MCF 10A (cell line): ENCODE results near the gene PECR. TPM values are rescaled to one million over a fixed set of nuclear protein-coding genes. Genes with fewer than 3 reads are reported as not detected.

Source experiments
- BruUV-seq: library from RNA; stranded (reverse); fragments of 400-500 nt; replicated peaks from 2 replicates; lab custom pipeline; 2021; lab: Mats Ljungman, UMichigan
- CTCF ChIA-PET: fragments of 300-600 bp; sonication (Branson Sonifier 250); formaldehyde crosslinking; extraction: SDS; loops from one replicate; lab custom pipeline; 2021; ENCODE audit warnings: antibody characterized with exemption, inconsistent platforms; lab: Yijun Ruan, JAX
- POLR2A ChIA-PET: fragments of 300-600, 350-650 bp; sonication (Branson Sonifier 250); formaldehyde crosslinking; extraction: SDS; loops from one replicate; lab custom pipeline; 2020; ENCODE audit warnings: antibody characterized with exemption, inconsistent platforms; lab: Yijun Ruan, JAX
- DNase-seq: peaks from one replicate; pipeline ENCODE4 v3.0.0-alpha.2; 2018; ENCODE audit not compliant: unreplicated experiment
- H3K27ac Mint-ChIP-seq: one replicate; pipeline ENCODE4 v1.8.0; 2022; ENCODE audit warnings: mild to moderate bottlenecking, low read depth, mixed read lengths; ENCODE audit not compliant: unreplicated experiment
- H3K27me3 Mint-ChIP-seq: one replicate; pipeline ENCODE4 v1.8.0; 2022; ENCODE audit warnings: mixed read lengths; ENCODE audit not compliant: insufficient read depth, unreplicated experiment
- H3K36me3 Mint-ChIP-seq: one replicate; pipeline ENCODE4 v1.8.0; 2022; ENCODE audit warnings: mild to moderate bottlenecking, moderate library complexity, mixed read lengths; ENCODE audit not compliant: insufficient read depth, unreplicated experiment
- H3K4me1 Mint-ChIP-seq: one replicate; pipeline ENCODE4 v1.8.0; 2022; ENCODE audit warnings: mixed read lengths; ENCODE audit not compliant: insufficient read depth, unreplicated experiment
- H3K4me3 Mint-ChIP-seq: one replicate; pipeline ENCODE4 v1.8.0; 2022; ENCODE audit warnings: mild to moderate bottlenecking, moderate library complexity, mixed read lengths; ENCODE audit not compliant: unreplicated experiment
- H3K9me3 Mint-ChIP-seq: one replicate; pipeline ENCODE4 v1.8.0; 2022; ENCODE audit warnings: mixed read lengths; ENCODE audit not compliant: unreplicated experiment
- CTCF ChIP-seq: fragments of 200-600 bp; IDR thresholded peaks from one replicate; pipeline ENCODE4 v1.8.0; 2022; ENCODE audit warnings: antibody characterized with exemption, mild to moderate bottlenecking; ENCODE audit not compliant: unreplicated experiment
- intact Hi-C: fragments of 100-400 bp; cut with micrococcal nuclease; formaldehyde crosslinking; loops from 2 replicates; pipeline ENCODE4 v1.14.1; 2022
- total RNA-seq: library from RNA; stranded (reverse); gene quantifications from 2 replicates; pipeline ENCODE4 v1.2.3, GENCODE V29; 2022

Gene PECR
- total RNA-seq, 1 experiment from 2014 or later, result 8.3 TPM

- ChIA-PET CTCF (interaction anchor here (0.6 to 2.3 kb wide), 12 partner anchors 10 to 814 kb away, joined by 3 to 21 read pairs (median 5); partner anchors contain the start of genes PECR and TMEM169), POLR2A (interaction anchor here (0.7 to 3.6 kb wide), 6 partner anchors 8 to 387 kb away, joined by 3 to 37 read pairs (median 10); partner anchors contain the start of genes PECR, RPL37A and TMEM169)
- DNase-seq, result no peak
- peaks cover 59% of the 10 kb centered on the region for H3K36me3 Mint-ChIP-seq
- BruUV-seq, result no TSS peak
- no peak for TF ChIP-seq CTCF
- H3K27me3 Mint-ChIP-seq, result no peaks in the 10 kb centered on the region
- H3K9me3 Mint-ChIP-seq, result no peaks in the 10 kb centered on the region
- intact Hi-C loops, result loop anchor here (10.0 kb wide), 1 partner anchor 384 kb away; the partner anchor contains the start of gene RPL37A
- H3K4me3 Mint-ChIP-seq, result peak overlapping the region; percentile 100
- peak overlapping the region; percentile 100 for H3K27ac Mint-ChIP-seq
- H3K4me1 Mint-ChIP-seq, result peaks cover 27% of the 10 kb centered on the region
Measured at GRCh38 chr2:216110620-216111019, 29.0 kb upstream of the PECR start.

DNA sequence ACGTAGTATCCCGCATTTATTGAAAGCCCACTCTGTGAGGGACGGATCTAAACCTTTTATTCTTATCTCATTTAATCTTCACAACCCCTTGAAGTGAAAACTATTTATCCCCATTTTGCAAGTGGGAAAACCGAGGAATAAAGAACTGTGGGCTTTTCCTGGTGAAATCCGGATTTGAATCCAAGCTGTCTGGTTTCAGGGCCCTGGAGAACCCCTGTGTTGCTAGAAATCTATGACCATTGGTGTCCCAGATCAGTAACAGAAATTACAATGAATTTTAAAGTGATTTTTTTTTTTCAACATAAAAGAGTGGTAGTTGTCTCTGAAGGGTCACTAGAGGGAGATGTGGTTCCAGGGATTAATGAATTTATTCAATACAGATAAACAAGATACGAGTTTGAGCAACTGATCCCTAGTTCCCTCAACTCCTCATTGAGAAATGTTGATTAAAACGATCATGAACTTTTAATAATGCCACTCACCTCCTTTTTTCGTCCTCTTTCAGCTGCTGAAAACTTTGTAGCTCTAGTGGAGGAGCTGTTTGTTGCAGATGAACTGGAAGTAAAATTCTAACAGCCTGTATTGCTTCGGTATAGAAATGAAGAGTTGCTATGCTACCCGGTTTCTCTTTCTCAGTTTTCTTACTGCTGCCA, 28.5 kb upstream of the PECR start:
- H3K4me3 Mint-ChIP-seq, result peak overlapping the region; percentile 100
- H3K36me3 Mint-ChIP-seq, result peaks cover 56% of the 10 kb centered on the region
- intact Hi-C loops, result loop anchor here (2.0 to 10.0 kb wide), 3 partner anchors 29 to 385 kb away; partner anchors contain the start of genes PECR, RPL37A and TMEM169
- DNase-seq, result peak; percentile 37
- ChIA-PET POLR2A (interaction anchor here (0.5 to 3.6 kb wide), 17 partner anchors 9 to 1319 kb away, joined by 3 to 37 read pairs (median 4); partner anchors contain the start of genes PECR, RPL37A and TMEM169), CTCF (interaction anchor here (0.5 to 2.3 kb wide), 24 partner anchors 10 to 813 kb away, joined by 3 to 21 read pairs (median 3); partner anchors contain the start of genes PECR and TMEM169)
- BruUV-seq, result TSS peak; percentile 52
- H3K9me3 Mint-ChIP-seq, result no peaks in the 10 kb centered on the region
- H3K4me1 Mint-ChIP-seq, result peaks cover 27% of the 10 kb centered on the region
- TF ChIP-seq CTCF, result peak; percentile 46
- peak overlapping the region; percentile 100 for H3K27ac Mint-ChIP-seq
- no peaks in the 10 kb centered on the region for H3K27me3 Mint-ChIP-seq

- peaks cover 24% of the 10 kb centered on the region for H3K4me1 Mint-ChIP-seq
- peak within 1 kb of the TSS; percentile 100 for H3K27ac Mint-ChIP-seq
- peak within 1 kb of the TSS; percentile 100 for H3K4me3 Mint-ChIP-seq
- H3K9me3 Mint-ChIP-seq, result no peaks in the 10 kb centered on the region
- ChIA-PET POLR2A (interaction anchor here (0.5 to 3.6 kb wide), 25 partner anchors 9 to 1318 kb away, joined by 3 to 37 read pairs (median 4); partner anchors contain the start of genes PECR, RPL37A, SMARCAL1 and TMEM169), CTCF (interaction anchor here (0.5 to 2.3 kb wide), 21 partner anchors 8 to 607 kb away, joined by 3 to 21 read pairs (median 3); partner anchors contain the start of genes PECR and TMEM169)
- peak; percentile 95 for DNase-seq
- BruUV-seq, result no TSS peak
- no peak for TF ChIP-seq CTCF
- H3K27me3 Mint-ChIP-seq, result no peaks in the 10 kb centered on the region
- H3K36me3 Mint-ChIP-seq, result peaks cover 47% of the 10 kb centered on the region
- intact Hi-C loops, result loop anchor here (2.0 to 10.0 kb wide), 2 partner anchors 28 to 74 kb away; partner anchors contain the start of genes PECR and TMEM169
Measured at GRCh38 chr2:216108967-216109921, 27.6 kb upstream of the PECR start, which contains the start of gene XRCC5. Gene XRCC5, plus strand, starts transcription at chr2:216109348. Its CDS starts 89 bp downstream, at chr2:216109437.
